HL-60 (cell line): ENCODE measurements around the gene GTPBP8.

ENCODE experiments used
- DNase-seq, 2 experiments: peaks; one replicate each; pipeline ENCODE4 v3.0.0-alpha.2; 2010 to 2020; ENCODE audit warnings: low read depth in 1 of 2, low spot score in 1 of 2
- H3K27ac ChIP-seq: fragments of 250-450 bp; sonication (Bioruptor Pico); replicated peaks from 2 replicates; pipeline ENCODE4 v1.5.1; 2020; ENCODE audit warnings: mild to moderate bottlenecking, moderate library complexity
- H3K27me3 ChIP-seq: fragments of 250-450 bp; sonication (Bioruptor Pico); 2 replicates; pipeline ENCODE4 v1.5.1; 2021; ENCODE audit warnings: mild to moderate bottlenecking, moderate library complexity; ENCODE audit not compliant: insufficient read depth, poor library complexity, severe bottlenecking
- H3K4me3 ChIP-seq: replicated peaks from 2 replicates; pipeline ENCODE4 v1.5.1; 2011; ENCODE audit warnings: mild to moderate bottlenecking, control low read depth, low read length; ENCODE audit not compliant: insufficient read depth
- GABPA ChIP-seq: IDR thresholded peaks from 2 replicates; pipeline ENCODE4 v1.6.1; 2012; ENCODE audit warnings: low read depth
- POLR2AphosphoS5 ChIP-seq: IDR thresholded peaks from 2 replicates; pipeline ENCODE4 v1.6.1; 2012; ENCODE audit warnings: low read depth
- SPI1 ChIP-seq: IDR thresholded peaks from 2 replicates; pipeline ENCODE4 v1.6.1; 2012; ENCODE audit warnings: low read depth, mild to moderate bottlenecking, borderline replicate concordance
- TF ChIP-seq, protein P1 (sequence below): IDR thresholded peaks from 2 replicates; pipeline ENCODE4 v1.6.1; 2012; ENCODE audit warnings: low read depth; ENCODE audit not compliant: insufficient replicate concordance
- TF ChIP-seq, protein P2 (sequence below): IDR thresholded peaks from one replicate; pipeline ENCODE4 v1.5.1; 2011; ENCODE audit warnings: low read length, control low read depth, inconsistent platforms; ENCODE audit not compliant: insufficient read depth

Gene GTPBP8

DNA sequence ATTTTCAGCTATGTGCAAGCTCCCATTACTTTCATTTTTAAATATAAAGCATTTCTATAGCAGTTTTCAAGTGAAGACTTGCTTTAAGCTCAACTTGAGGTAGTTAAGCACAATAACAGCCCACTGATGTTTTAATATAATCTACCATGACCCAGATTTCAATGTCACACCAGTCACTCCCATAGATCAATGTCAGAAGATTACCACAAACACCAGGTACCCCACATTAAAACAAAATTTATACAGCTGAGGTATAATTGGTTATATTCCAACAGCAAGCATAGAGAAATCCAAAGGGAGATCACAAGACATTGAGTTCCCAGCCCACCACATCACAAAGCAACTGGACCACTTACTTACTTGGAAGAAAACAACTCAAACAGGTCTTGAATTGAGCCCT, 22.8 kb downstream of the GTPBP8 start:
- Histone ChIP-seq H3K27ac (no peak overlapping the region), H3K27me3 (no peaks in the 10 kb centered on the region), H3K4me3 (no peak overlapping the region)
- no peak for TF ChIP-seq SPI1
- TF ChIP-seq, protein P1, sequence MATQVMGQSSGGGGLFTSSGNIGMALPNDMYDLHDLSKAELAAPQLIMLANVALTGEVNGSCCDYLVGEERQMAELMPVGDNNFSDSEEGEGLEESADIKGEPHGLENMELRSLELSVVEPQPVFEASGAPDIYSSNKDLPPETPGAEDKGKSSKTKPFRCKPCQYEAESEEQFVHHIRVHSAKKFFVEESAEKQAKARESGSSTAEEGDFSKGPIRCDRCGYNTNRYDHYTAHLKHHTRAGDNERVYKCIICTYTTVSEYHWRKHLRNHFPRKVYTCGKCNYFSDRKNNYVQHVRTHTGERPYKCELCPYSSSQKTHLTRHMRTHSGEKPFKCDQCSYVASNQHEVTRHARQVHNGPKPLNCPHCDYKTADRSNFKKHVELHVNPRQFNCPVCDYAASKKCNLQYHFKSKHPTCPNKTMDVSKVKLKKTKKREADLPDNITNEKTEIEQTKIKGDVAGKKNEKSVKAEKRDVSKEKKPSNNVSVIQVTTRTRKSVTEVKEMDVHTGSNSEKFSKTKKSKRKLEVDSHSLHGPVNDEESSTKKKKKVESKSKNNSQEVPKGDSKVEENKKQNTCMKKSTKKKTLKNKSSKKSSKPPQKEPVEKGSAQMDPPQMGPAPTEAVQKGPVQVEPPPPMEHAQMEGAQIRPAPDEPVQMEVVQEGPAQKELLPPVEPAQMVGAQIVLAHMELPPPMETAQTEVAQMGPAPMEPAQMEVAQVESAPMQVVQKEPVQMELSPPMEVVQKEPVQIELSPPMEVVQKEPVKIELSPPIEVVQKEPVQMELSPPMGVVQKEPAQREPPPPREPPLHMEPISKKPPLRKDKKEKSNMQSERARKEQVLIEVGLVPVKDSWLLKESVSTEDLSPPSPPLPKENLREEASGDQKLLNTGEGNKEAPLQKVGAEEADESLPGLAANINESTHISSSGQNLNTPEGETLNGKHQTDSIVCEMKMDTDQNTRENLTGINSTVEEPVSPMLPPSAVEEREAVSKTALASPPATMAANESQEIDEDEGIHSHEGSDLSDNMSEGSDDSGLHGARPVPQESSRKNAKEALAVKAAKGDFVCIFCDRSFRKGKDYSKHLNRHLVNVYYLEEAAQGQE = no peak
- TF ChIP-seq POLR2AphosphoS5 = no peak
- TF ChIP-seq, protein P2, sequence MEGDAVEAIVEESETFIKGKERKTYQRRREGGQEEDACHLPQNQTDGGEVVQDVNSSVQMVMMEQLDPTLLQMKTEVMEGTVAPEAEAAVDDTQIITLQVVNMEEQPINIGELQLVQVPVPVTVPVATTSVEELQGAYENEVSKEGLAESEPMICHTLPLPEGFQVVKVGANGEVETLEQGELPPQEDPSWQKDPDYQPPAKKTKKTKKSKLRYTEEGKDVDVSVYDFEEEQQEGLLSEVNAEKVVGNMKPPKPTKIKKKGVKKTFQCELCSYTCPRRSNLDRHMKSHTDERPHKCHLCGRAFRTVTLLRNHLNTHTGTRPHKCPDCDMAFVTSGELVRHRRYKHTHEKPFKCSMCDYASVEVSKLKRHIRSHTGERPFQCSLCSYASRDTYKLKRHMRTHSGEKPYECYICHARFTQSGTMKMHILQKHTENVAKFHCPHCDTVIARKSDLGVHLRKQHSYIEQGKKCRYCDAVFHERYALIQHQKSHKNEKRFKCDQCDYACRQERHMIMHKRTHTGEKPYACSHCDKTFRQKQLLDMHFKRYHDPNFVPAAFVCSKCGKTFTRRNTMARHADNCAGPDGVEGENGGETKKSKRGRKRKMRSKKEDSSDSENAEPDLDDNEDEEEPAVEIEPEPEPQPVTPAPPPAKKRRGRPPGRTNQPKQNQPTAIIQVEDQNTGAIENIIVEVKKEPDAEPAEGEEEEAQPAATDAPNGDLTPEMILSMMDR = no peak
- no peak for TF ChIP-seq GABPA
- DNase-seq = no peak

DNA sequence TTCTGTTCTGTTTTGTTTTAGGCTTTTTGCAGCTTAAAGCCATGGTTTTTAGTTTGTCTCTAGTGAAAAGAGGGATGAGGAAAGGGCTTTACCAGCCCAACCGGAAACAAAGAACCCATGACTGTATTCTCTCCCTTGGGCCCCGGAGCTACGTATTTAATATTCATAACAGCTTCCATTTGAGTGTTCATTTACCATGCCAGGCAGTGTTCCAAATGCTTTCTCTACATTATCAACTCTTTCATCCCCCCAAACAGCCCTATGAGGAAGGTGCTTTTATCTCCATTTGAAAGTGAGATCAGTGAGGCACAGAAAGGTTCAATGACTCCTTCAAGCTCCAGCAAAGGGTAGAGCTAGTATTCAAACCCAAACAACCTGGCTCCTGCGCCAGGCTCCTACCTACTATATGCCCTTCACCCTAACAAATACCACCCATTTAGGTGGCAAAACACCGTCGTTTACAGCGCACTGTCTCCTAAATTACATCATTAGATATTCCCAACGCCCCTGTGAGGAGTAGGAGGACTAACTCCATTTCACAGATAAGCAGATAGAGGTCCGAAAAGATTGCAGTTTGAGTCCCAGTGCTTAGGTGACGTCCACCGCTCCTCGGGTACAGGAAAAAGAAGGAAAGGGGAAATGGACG, 27.9 kb downstream of the GTPBP8 start:
- H3K27ac ChIP-seq = peak overlapping the region; percentile 85
- H3K27me3 ChIP-seq = no peaks in the 10 kb centered on the region
- peak in 1 of 2 experiments; percentile 2 for DNase-seq
- peak overlapping the region; percentile 92 for H3K4me3 ChIP-seq
- TF ChIP-seq, protein P2 = no peak
- TF ChIP-seq, protein P1 = no peak
- TF ChIP-seq SPI1 (no peak), POLR2AphosphoS5 (no peak), GABPA (no peak)

DNA sequence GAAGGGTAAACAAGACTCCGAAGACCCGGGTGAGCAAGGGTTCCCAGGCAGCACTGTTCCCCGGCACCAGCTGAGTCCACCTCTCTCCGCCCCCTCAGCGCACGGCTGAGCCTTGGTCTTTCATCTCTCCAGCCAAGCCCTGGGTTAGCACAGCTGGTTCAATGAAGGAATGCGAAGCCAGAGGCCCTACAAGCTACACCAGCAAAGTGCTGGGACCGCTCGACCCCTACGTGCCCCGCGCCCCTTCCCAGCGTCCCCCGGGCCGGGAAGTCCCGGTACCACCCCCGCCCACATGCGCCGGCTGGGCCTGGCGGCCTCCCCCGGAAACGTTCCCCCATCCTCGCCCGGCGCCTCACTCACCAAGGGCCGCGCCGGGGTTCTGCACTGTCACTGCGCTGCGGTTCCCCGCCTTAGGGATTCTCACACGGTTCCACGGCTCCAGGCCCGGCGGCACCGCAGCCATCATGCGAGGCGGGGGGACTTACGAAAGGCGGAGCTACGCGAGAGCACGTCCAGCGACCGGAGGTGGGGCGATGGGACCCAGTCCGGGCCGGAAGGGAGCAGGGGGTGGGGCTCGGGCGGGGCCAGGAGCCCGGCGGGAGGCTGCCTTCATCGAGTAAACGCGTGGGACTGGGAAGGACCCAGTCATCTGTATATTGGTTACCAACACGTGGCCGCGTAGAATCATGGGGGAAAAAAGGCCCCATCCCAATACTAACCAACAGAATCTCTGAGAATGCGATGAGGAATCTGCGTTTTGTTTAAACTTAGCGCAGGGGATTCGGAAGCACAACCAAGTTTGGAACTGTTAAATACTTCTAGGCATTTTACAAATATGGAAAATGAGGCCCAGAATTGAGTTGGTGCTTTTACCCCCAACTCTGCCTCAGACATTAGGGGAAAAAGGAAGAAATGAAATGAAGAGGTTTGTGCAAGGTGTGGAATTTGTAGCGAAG, 28.7 kb downstream of the GTPBP8 start:
- TF ChIP-seq GABPA (peak; percentile 54; the same call in 1 of the 2 replicates), POLR2AphosphoS5 (peak; percentile 71; the same call in 1 of the 2 replicates), SPI1 (peak; percentile 51; the same call in 1 of the 2 replicates)
- TF ChIP-seq, protein P2 = no peak
- TF ChIP-seq, protein P1 = no peak
- Histone ChIP-seq H3K27ac (peak overlapping the region; percentile 85), H3K4me3 (peak overlapping the region; percentile 92), H3K27me3 (no peaks in the 10 kb centered on the region)
- peak; percentile 78 to 88 for DNase-seq
